Sigmoid colon (tissue), 4 donors: Measurements from ENCODE around the gene TBXA2R.

Experiments
- EP300 ChIP-seq, 4 donors: sonication (generic); formaldehyde crosslinking; IDR thresholded peaks; one replicate each; pipeline ENCODE4 v1.6.1; 2017; ENCODE audit warnings: antibody characterized with exemption in 4 of 4
- POLR2AphosphoS5 ChIP-seq, 4 donors: sonication (generic); formaldehyde crosslinking; IDR thresholded peaks; one replicate each; pipeline ENCODE4 v1.6.1; 2017; ENCODE audit warnings: antibody characterized with exemption in 4 of 4
- TF ChIP-seq, protein P1 (sequence below), 4 experiments: fragments of 450-650 bp in 3 of 4; fragments of 200-600 bp in 1 of 4; IDR thresholded peaks; one replicate each; pipeline ENCODE4 v1.5.1; 2016 to 2019; ENCODE audit warnings: antibody characterized with exemption in 4 of 4, mild to moderate bottlenecking in 3 of 4, moderate library complexity in 2 of 4

DNA sequence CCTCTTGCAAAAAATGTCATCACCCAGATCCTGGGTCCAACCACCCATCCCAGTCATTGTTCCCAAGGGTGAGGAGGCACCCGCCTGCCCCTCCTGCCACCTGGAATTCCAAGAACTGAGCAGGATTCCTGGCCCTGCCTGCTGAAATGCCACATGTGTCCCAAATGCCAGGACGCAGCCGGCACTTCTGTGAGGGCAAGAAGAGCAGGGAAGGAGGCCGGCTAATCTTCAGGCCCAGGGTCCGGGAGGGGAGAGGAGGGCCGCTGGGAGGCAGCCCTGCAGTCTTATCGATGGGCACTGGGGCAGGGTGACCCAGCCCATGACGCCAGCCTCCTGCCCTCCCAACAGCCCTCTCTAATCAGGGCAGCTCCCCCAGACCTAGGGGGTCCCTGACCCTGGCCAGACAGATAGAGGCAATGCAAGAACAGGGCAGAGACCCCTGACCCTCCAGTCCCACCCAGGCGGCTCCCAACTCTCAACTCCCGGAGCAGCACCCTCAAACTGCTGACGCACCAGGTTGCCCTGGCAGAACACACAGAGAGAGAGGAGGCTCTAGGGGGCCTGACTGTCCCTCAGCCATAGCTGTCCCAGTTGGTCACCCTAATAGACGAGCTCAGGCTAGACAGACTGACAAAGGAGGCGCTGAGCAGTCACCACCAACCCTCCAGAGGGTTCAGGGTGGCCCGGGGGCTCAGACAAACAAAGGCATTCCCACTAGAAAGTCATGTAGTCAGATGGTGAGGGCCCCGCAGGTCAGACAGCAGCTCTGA, 50.8 kb downstream of the TBXA2R start:
- no peak for TF ChIP-seq EP300 (IDR thresholded peaks at IDR 0.05)
- TF ChIP-seq, protein P1, sequence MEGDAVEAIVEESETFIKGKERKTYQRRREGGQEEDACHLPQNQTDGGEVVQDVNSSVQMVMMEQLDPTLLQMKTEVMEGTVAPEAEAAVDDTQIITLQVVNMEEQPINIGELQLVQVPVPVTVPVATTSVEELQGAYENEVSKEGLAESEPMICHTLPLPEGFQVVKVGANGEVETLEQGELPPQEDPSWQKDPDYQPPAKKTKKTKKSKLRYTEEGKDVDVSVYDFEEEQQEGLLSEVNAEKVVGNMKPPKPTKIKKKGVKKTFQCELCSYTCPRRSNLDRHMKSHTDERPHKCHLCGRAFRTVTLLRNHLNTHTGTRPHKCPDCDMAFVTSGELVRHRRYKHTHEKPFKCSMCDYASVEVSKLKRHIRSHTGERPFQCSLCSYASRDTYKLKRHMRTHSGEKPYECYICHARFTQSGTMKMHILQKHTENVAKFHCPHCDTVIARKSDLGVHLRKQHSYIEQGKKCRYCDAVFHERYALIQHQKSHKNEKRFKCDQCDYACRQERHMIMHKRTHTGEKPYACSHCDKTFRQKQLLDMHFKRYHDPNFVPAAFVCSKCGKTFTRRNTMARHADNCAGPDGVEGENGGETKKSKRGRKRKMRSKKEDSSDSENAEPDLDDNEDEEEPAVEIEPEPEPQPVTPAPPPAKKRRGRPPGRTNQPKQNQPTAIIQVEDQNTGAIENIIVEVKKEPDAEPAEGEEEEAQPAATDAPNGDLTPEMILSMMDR (IDR thresholded peaks at IDR 0.05): no peak
- no peak for TF ChIP-seq POLR2AphosphoS5 (IDR thresholded peaks at IDR 0.05)
